HG03280 (cell line): Measurements from ENCODE around the gene TBRG1.

Experiments
- ATAC-seq: cut with Tn5 transposase; IDR thresholded peaks from one replicate; pipeline ENCODE4 v1.9.1; 2021; ENCODE audit warnings: mild to moderate bottlenecking, moderate library complexity; ENCODE audit not compliant: unreplicated experiment

TBRG1 gene

DNA sequence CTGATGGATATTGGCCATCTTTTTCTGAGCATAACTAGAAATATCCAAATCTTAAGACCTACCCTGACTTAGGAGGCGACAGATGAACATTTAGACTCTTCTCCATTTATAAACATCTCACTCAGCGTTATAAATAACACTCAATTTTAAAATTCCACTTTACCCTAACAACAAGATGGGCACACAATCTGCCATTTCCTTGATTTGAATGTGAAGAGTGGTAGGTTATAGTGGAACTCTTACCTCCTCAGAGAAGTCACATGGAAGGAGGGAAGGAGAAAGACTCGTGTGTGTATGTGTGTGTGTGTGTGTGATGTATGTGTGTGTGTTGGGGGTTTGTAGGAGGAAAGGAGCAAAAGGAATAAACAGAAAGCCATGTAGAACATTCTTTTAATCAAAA, 35.8 kb downstream of the TBRG1 start:
- ATAC-seq: no peak

DNA sequence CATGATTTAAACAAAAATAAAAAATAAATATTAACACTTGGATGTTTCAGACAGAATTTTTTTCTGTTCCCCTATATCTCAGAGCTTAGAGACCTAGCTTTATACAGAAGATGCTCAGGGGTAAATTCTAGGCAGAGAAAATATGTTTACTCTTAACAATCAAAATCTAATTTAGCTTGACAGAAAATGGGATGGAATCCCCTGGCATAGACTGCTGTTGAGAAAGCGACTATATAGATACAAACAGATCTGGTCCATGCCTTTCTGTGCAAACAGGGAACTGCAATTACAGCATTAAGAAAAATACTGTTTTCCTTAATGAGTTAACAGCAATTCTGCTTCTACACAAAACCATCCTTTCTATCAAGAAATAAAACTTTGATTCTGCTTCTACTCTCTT, 36.3 kb downstream of the TBRG1 start:
- ATAC-seq: no peak

DNA sequence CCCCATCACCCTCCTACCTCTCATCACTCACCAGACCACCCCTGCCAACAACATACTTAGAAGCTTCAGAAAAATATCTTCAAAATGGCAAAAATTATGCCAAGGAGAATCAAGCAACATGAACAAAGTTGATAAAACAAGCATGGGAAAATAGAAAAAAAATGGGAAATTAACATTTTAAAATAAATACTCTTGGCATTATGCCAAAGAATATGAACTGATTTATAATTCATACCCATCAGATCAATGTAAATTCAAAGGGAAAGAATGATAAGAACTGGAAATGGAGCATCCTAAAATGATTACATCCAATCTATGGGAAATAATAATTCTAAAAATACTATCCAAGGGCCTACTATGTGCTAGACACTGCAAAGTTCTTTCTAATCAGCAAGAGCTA, 38.9 kb downstream of the TBRG1 start:
- ATAC-seq: no peak

DNA sequence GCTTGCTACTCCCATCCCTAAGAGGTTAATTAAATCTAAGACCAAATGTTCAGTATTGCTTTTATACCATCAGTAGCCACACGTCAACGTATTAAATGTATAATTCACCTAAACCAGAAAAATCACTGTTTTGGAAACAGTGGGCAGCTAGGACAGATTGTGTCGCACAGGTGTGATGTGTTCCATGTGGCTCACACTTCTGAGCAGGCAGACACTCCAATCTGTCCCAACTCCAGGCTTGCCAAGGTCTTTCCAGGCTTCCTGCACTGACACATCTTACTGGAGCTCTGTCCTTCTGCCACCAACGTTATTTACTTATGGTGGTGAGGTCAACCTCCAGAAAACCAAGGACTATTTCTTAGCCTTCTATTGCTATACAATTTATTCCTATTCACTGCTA, 39.4 kb downstream of the TBRG1 start:
- no peak for ATAC-seq

DNA sequence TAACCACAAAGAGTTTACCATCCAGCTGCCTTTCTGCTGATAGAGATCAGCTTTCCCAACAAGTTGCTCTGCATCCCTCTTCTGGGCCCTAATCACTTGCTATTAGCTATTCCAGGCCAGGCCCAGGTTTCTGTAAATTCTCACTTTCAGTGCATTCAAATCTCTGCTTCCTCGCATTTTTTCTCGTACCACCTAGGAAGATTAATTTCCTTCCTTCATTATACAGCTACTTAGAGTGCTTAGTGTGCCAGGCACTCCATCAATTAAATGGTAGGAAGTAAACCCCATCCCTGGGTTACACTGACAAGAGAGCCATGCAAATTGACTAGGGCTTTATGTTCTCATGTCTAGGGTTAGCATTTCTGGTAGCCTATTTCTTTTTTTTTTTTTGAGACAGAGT, 41.2 kb downstream of the TBRG1 start:
- ATAC-seq: no peak

DNA sequence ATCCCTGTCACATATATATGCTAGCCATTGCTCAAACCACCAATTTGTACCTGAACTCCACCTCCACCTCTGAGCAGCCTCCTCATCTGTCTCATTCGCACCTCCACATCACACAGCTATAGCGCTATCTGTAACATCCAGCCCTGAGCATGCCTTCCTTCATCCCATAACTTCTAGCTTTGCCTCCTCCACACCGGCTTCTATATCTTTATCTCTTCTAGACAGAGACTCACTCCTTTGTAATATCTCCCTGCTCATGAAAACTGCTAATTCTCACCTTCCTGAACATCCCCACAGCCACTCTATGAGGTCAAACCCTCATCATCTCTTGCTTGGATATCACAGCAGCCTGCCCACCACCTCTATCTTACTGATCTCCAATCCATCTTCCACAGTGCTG, 44.9 kb downstream of the TBRG1 start:
- ATAC-seq: no peak

DNA sequence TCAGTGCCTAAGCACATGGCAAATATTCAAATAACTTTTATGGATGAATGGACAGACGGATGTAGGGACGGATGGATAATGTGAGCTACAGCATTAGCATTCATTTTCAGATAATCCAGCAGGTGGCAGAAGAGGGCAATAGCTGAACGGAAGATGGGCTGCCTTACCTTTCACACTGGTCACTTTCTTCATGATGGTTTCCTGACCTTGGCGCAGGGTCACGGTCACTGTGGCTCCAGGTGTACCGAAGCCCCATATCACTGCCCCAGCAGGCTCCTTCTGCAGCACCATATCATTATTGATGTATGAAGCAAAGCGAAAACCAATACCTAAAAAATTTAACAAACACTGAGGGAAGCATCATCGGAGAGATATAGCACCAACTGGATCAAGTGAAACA, 46.5 kb downstream of the TBRG1 start:
- ATAC-seq: no peak

DNA sequence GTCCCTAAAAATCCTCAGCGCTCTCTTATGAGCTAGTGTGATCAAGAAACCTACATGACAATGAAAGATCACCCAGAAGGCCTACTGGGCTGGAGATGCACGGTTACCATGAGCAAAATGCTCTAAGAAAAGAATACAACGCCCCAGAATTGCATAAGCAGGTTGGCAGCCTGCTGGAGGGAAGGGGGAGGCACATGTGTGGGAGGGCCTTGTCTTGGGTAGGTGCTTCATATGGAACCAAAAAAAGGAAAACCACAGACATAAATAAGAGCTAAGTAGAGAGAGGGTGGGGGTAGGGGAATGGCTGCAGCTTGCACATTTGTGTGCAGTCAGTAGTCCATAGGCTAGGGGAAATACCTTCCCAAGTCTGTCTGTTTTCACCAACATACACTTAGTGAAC, 48.1 kb downstream of the TBRG1 start:
- ATAC-seq: no peak

DNA sequence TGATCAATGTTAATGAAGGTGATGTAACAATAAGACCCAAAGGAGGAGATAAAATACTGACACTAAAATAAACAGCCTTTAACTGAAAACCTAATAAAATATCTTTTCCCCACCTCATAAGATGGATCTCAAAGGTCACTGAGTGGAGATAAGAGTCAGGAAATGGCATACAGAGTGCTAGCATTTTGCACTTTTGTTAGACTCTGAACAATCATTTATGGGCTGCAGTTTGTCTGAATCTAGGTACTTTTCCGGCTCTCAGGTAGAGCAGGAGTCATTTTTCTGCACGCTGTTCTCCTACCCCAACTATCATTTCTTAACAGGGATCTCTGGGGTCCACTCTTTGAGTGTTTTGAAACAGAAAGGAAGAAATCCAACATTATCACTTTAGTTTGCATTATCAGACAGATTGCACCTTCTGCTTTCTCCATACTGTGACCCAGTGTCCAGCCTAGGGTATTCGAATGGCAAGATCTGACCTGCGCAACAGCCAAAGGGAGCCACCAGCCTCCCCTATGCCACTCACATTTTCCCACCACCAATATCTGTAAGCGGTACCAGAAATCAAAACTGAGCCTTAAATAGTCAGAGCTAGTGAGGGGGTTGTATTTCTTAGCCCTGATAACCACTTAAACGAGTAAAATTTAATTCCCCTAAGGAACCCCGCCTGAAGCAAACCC, 50.0 kb downstream of the TBRG1 start:
- ATAC-seq: no peak

DNA sequence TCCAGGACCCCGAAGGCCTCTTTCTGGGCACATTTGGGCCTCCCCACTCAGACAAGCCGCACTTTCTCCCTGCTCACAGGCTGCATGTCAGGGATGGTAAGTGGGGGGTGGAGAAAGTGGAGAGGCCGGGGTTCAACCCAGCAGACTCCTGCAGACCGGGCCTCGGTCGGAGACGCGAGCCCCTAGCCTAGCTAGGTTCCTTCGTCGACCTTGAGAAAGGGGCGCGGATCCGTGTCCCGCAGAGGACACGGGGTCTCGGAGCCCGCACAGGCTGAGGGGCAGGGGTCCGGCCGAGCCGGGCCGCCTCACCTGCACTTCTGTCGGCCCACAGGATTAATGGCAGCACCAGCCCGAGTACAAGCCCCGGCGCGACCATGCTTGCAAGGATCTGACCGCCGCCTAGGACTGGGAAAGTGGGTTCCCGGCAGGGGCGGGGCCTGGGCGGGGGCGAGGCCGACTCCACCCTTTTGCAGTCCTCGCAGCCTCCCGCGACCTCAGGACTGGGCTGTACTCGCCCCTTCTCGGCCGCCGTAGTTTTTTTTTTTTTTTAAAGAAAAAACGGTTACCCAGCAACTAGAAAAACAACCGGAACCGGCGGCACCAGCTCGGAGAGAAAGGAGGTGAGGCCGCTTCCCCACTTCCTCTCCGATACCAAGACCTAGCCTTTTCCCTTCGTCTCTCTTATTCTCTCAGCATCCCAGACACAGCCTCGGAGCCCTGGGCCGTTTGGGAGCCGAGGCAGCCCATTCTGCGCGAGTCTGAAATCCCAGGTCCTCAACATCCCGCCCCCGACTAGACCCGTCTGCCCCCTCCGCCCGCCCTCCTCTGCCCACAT, 50.9 kb downstream of the TBRG1 start, which contains the start of the genes SIAE and SPA17:
SIAE (minus strand) TSS at position 407 of the 835 bp plus-strand sequence; CDS start at position 376, 31 bp downstream.
SPA17 (plus strand) TSS at position 572 of the 835 bp plus-strand sequence. CDS start 1,361 bp downstream, outside the sequence.
- peak; percentile 87 for ATAC-seq

DNA sequence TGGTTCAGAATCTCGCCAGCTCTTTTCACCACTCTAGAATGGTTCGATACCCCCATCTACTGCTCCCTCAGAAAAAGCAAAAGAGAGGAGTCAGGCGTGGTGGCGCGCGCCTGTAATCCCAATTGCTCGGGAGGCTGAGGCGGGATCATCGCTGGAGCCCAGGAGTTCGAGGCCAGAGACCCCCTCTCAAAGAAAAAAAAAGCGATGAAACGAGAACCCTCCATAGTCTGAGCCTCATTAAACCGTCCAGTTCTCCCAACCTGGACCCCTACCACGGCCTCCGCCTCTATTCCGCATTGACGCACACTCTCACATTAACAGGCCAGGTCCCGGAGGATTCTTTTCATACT, 51.5 kb downstream of the TBRG1 start:
- no peak for ATAC-seq

DNA sequence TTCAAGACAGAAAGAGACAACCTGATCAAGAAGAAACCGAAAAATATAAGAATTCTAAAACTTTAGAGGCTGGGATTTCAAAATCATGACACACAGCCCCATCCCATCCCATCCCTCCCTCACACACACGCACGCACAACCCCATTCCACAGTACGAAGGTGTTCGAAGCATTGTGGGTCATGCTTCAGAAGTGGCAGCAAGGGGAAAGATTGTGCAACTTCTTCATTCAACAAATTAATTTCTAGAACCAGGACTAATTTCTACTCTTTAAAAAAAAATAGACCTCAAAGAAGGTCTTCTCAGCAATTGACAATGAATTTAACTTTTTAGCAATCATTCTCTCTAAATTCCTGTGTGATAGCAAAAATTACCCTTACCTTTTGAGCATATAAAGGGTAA, 51.9 kb downstream of the TBRG1 start:
- no peak for ATAC-seq

DNA sequence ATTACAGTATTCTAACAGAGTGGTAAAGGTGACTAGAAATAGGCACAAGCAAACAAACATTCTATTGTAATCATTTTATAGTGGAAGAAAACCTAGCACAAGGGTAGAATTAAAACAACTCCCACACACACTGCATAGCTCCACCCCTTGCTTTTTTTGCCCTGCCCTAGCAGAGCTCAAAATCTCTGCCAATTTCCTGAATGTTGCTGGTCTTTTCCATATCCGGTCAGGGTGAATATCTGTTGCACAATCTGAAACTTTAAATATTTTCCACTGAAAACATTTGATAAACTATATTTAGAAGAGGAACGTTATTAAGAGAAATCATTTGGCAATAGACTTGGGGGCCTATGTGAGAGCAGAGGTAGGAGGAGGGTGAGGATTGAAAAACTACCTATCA, 53.7 kb downstream of the TBRG1 start:
- ATAC-seq: no peak

DNA sequence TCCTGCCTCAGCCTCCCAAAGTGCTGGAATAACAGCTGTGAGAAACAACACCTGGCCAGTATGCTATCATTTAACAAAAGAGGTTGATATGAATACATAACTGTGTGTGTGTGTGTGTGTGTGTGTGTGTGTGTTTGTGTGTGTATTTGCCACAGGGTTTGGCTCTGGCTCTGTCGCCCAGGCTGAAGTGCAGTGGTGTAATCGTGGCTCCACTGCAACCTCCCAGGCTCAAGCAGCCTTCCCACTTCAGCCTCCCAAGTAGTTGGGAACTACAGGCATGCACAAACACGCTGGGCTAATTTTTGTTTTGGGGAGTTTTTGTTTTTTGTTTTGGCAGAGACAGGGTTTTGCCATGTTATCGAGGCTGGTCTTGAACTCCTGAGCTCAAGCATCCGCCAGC, 55.8 kb downstream of the TBRG1 start:
- no peak for ATAC-seq

DNA sequence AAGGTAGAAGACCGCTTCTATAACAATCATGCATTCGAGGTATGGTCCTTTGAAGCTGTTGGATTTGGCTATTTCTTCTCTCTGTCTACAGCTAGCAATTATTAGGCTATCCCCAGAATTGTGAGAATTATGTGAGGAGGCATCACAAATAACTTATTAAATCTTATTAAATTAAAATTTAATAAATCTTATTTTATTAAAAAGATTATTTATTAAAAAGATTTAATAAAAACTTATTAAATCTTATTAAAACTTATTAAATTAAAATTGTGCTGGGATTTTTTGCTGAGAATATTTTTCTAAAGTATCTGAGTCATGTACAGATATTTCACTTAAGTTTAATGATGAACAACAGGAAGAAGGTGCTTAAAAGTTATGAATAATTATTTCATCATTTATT, 58.8 kb downstream of the TBRG1 start:
- ATAC-seq: no peak

DNA sequence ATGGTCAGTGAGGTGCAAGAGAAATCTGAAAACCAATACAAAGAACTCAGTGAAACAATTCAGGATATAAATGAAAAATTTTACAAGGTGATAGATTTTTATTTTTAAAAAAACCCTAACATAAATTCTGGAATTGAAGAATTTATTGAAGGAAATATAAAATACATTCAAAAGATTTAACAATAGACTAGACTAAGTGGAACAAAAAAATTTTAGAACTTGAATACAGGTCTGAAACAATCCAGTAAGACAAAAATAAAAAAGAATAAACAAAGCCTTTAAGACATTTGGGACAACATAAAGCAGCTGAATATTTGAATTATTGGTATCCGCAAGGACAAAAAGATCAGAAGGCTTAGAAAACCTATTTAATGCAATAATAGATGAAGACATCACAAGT, 59.8 kb downstream of the TBRG1 start:
- no peak for ATAC-seq
